Kidney (tissue), 14 donors: Measurements from ENCODE around the gene REXO5. TPM values are rescaled to one million over a fixed set of nuclear protein-coding genes. Genes with fewer than 3 reads are reported as not detected.
"Not testable (repeated sequence)": the region's sequence is repeated elsewhere in the genome, so short reads cannot be mapped to it uniquely, and the experiment has no call there.

Experiments used
- DNase-seq, 5 donors: peaks; one replicate each; pipeline ENCODE4 v3.0.0-alpha.2; 2013 to 2020
- FAIRE-seq: peaks from 2 replicates; lab custom pipeline; 2012; peaks lifted over from hg19 to GRCh38; lab: Jason Lieb, UNC
- H3K27ac ChIP-seq, 2 donors: one replicate each; pipeline ENCODE4 v1.7.0; 2013; ENCODE audit warnings: low read depth in 2 of 2, low read length in 2 of 2, inconsistent platforms in 1 of 2
- H3K27me3 ChIP-seq: one replicate; pipeline ENCODE4 v1.7.1; 2013; ENCODE audit warnings: low read length, inconsistent platforms; ENCODE audit not compliant: control insufficient read depth, insufficient read depth
- H3K36me3 ChIP-seq, 3 donors: one replicate each; pipeline versions ENCODE4 v1.7.0 to v1.7.1; 2013; ENCODE audit warnings: low read length in 3 of 3, control low read depth in 1 of 3, inconsistent platforms in 1 of 3; ENCODE audit not compliant: insufficient read depth in 3 of 3, control insufficient read depth in 2 of 3
- H3K4me1 ChIP-seq, 3 donors: one replicate each; pipeline versions ENCODE4 v1.7.0 to v1.7.1; 2013; ENCODE audit warnings: low read length in 3 of 3, inconsistent platforms in 1 of 3, low read depth in 1 of 3; ENCODE audit not compliant: control insufficient read depth in 2 of 3, insufficient read depth in 2 of 3
- H3K4me3 ChIP-seq, 3 donors: one replicate each; pipeline versions ENCODE4 v1.7.0 to v1.8.1; 2013; ENCODE audit warnings: low read length in 3 of 3, control low read depth in 1 of 3, inconsistent platforms in 1 of 3
- H3K9ac ChIP-seq, 3 donors: one replicate each; pipeline versions ENCODE4 v1.7.0 to v1.7.1; 2013; ENCODE audit warnings: low read length in 3 of 3, control low read depth in 1 of 3, inconsistent platforms in 1 of 3
- H3K9me3 ChIP-seq, 3 donors: one replicate each; pipeline versions ENCODE4 v1.7.0 to v1.7.1; 2013; ENCODE audit warnings: low read length in 3 of 3, control low read depth in 1 of 3, inconsistent platforms in 1 of 3; ENCODE audit not compliant: control insufficient read depth in 2 of 3, insufficient read depth in 1 of 3
- CTCF ChIP-seq: IDR thresholded peaks from 3 replicates; pipeline ENCODE4 v1.5.1; 2012; ENCODE audit warnings: mild to moderate bottlenecking, moderate library complexity, borderline replicate concordance; ENCODE audit not compliant: insufficient read depth; ENCODE audit errors: extremely low read depth
- intact Hi-C: fragments of 100-400 bp; cut with DNase I; formaldehyde crosslinking; loops from one replicate; pipeline ENCODE4 v1.11.1; 2022
- polyA plus RNA-seq: library from polyadenylated mRNA; stranded (reverse); fragments of 350-450 nt; fragmentation: Illumina TruSeq; extraction: RNeasy Lipid Tissue Mini Kit (QIAGEN cat#74804); gene quantifications from one replicate; pipeline ENCODE4 v1.2.3, GENCODE V29; 2014; ENCODE audit warnings: low read depth, low replicate concordance; ENCODE audit not compliant: insufficient read depth
- total RNA-seq: library from RNA; stranded (reverse); fragmentation: NEBNext Ultra II Directional; extraction: Animal tissue kit (Norgen Biotek cat#: 25700); gene quantifications from one replicate; pipeline ENCODE4 v1.2.1, GENCODE V29; 2021
- donor health status: control.
- donor health status: control.
- donor health status: control.
- donor health status: control.
- donor health status: control.
- donor health status: DM: yes; HTN: yes; CAD: no.
- donor health status: Normal renal cell carcinoma (clear cell type).

REXO5 gene
- total and polyA plus RNA-seq, 2 donors from 2014 or later = 1.6 to 2.1 TPM

GRCh38 chr16:20801278-20801677 lies 5.0 kb upstream of the REXO5 start:
- Histone ChIP-seq H3K9me3 (no peaks in the 10 kb centered on the region), H3K27me3 (no peaks in the 10 kb centered on the region), H3K27ac (no peak overlapping the region), H3K36me3 (peaks cover 0 to 16% (median 13%) of the 10 kb centered on the region in 3 donors), H3K4me3 (no peak overlapping the region), H3K4me1 (no peaks in the 10 kb centered on the region), H3K9ac (no peak overlapping the region)
- FAIRE-seq (no peak), DNase-seq (no peak)
- TF ChIP-seq CTCF = no peak
- intact Hi-C loops = no loop called here

GRCh38 chr16:20803192-20803560 lies 3.2 kb upstream of the REXO5 start:
- H3K36me3 ChIP-seq = peaks cover 0 to 8% (median 5%) of the 10 kb centered on the region in 3 donors
- H3K9ac ChIP-seq = no peak overlapping the region
- no peak for FAIRE-seq
- DNase-seq = no peak
- intact Hi-C loops = no loop called here
- H3K4me1 ChIP-seq = no peaks in the 10 kb centered on the region
- no peaks in the 10 kb centered on the region for H3K9me3 ChIP-seq
- H3K4me3 ChIP-seq = no peak overlapping the region
- no peak overlapping the region for H3K27ac ChIP-seq
- no peaks in the 10 kb centered on the region for H3K27me3 ChIP-seq
- TF ChIP-seq CTCF = no peak

GRCh38 chr16:20803561-20804214 lies 2.6 kb upstream of the REXO5 start:
- H3K36me3 ChIP-seq = peaks cover 0 to 4% (median 0%) of the 10 kb centered on the region in 3 donors
- no peak for FAIRE-seq

GRCh38 chr16:20805684-20806167 lies 601 bp upstream of the REXO5 start:
- DNase-seq, intact Hi-C loops, H3K9me3 ChIP-seq, H3K36me3 ChIP-seq, H3K27me3 ChIP-seq, FAIRE-seq, H3K4me1 ChIP-seq: not testable (repeated sequence)
- Histone ChIP-seq H3K4me3 (peak overlapping the region; percentile 90 to 95 (median 91)), H3K27ac (peak overlapping the region; percentile 73 to 85), H3K9ac (peak overlapping the region; percentile 83 to 85 (median 84))

More at GRCh38 chr16:20803561-20804214, 2.6 kb upstream of the REXO5 start:
- Histone ChIP-seq H3K27me3 (no peaks in the 10 kb centered on the region), H3K9me3 (no peaks in the 10 kb centered on the region), H3K9ac (no peak overlapping the region), H3K4me3 (no peak overlapping the region), H3K4me1 (no peaks in the 10 kb centered on the region), H3K27ac (no peak overlapping the region)
- no peak for TF ChIP-seq CTCF
- DNase-seq = peak in 2 of 5 donors; percentile 12 to 39
- intact Hi-C loops = no loop called here
